GM12878 (cell line): ENCODE data around the gene FGR.

Experiments used
- ASH2L ChIP-seq: fragments of 300-600, 200-600 bp; sonication (generic); IDR thresholded peaks from 2 replicates; pipeline ENCODE4 v1.6.1; 2017; ENCODE audit warnings: low read depth, mild to moderate bottlenecking, borderline replicate concordance
- CTCF ChIP-seq, 3 experiments: IDR thresholded peaks in 2 of 3; conservative IDR thresholded peaks in 1 of 3; 2 replicates each; pipeline ENCODE4 v1.5.1; 2011; ENCODE audit warnings: low read depth in 3 of 3, low read length in 3 of 3, mild to moderate bottlenecking in 3 of 3, control low read depth in 2 of 3, moderate library complexity in 2 of 3, inconsistent platforms in 1 of 3, mixed read lengths in 1 of 3; ENCODE audit not compliant: control insufficient read depth in 2 of 3, insufficient read depth in 1 of 3; ENCODE audit errors: extremely low read depth in 1 of 3
- EP300 ChIP-seq, 2 experiments: fragments of 150-350 bp in 1 of 2; IDR thresholded peaks; 2 replicates each; pipeline ENCODE4 v1.6.1; 2011 to 2012; ENCODE audit warnings: low read depth in 2 of 2, low read length in 2 of 2, borderline replicate concordance in 1 of 2, improper control_type of control experiment in 1 of 2, inconsistent platforms in 1 of 2; ENCODE audit not compliant: control insufficient read depth in 1 of 2
- ETV6 ChIP-seq, 2 experiments: fragments of 450-650 bp in 1 of 2; IDR thresholded peaks in 1 of 2; conservative IDR thresholded peaks in 1 of 2; 2 replicates each; pipeline ENCODE4 v1.6.1; 2014; ENCODE audit warnings: antibody characterized with exemption in 1 of 2, borderline replicate concordance in 1 of 2, low read depth in 1 of 2, mild to moderate bottlenecking in 1 of 2, moderate library complexity in 1 of 2
- HDAC6 ChIP-seq: fragments of 200-600 bp; sonication (generic); IDR thresholded peaks from one replicate; pipeline ENCODE4 v1.8.0; 2017; ENCODE audit warnings: antibody characterized with exemption; ENCODE audit not compliant: unreplicated experiment
- IKZF1 ChIP-seq: fragments of 450-650 bp; conservative IDR thresholded peaks from 2 replicates; pipeline ENCODE4 v1.6.1; 2017; ENCODE audit warnings: antibody characterized with exemption, mild to moderate bottlenecking
- PAX8 ChIP-seq: fragments of 450-650 bp; IDR thresholded peaks from 2 replicates; pipeline ENCODE4 v1.6.1; 2017; ENCODE audit warnings: mild to moderate bottlenecking, moderate library complexity
- RFX5 ChIP-seq: IDR thresholded peaks from 2 replicates; pipeline ENCODE4 v1.6.1; 2011; ENCODE audit warnings: low read depth, low read length, improper control_type of control experiment
- SKIL ChIP-seq: fragments of 450-650 bp; IDR thresholded peaks from 2 replicates; pipeline ENCODE4 v1.6.1; 2017; ENCODE audit warnings: mild to moderate bottlenecking, low read depth, inconsistent platforms; ENCODE audit not compliant: poor library complexity, severe bottlenecking
- SUZ12 ChIP-seq: fragments of 200-600 bp; sonication (generic); IDR thresholded peaks from one replicate; pipeline ENCODE4 v1.6.1; 2018; ENCODE audit warnings: antibody characterized with exemption, mild to moderate bottlenecking; ENCODE audit not compliant: unreplicated experiment
- TAF1 ChIP-seq: IDR thresholded peaks from 2 replicates; pipeline ENCODE4 v1.6.1; 2011; ENCODE audit warnings: mild to moderate bottlenecking, low read depth, low read length, borderline replicate concordance
- USF2 ChIP-seq: IDR thresholded peaks from 2 replicates; pipeline ENCODE4 v1.6.1; 2011; ENCODE audit warnings: low read depth, low read length, improper control_type of control experiment, borderline replicate concordance
- ZNF592 ChIP-seq: fragments of 450-650 bp; IDR thresholded peaks from 2 replicates; pipeline ENCODE4 v1.6.1; 2017; ENCODE audit warnings: mild to moderate bottlenecking, moderate library complexity

- TF ChIP-seq USF2 (no peak), HDAC6 (no peak), ETV6 (conservative IDR thresholded peaks at IDR 0.05 in 1 of 2, IDR thresholded peaks at IDR 0.05 in 1 of 2; ENCODE audit: borderline replicate concordance in 1 of 2, low read depth in 1 of 2) (no peak), TAF1 (no peak), CTCF (IDR thresholded peaks at IDR 0.05 in 2 of 3, conservative IDR thresholded peaks at IDR 0.05 in 1 of 3; ENCODE audit: control insufficient read depth in 2 of 3, extremely low read depth in 1 of 3, insufficient read depth in 1 of 3, low read depth in 3 of 3, low read length in 3 of 3) (no peak), EP300 (IDR thresholded peaks at IDR 0.05; ENCODE audit: borderline replicate concordance in 1 of 2, control insufficient read depth in 1 of 2, low read depth in 2 of 2, low read length in 2 of 2) (no peak), SUZ12 (no peak), ZNF592 (no peak), IKZF1 (no peak), ASH2L (no peak), RFX5 (peak; percentile 67), PAX8 (no peak), SKIL (no peak)
Observed at GRCh38 chr1:27590917-27591508, 44.0 kb downstream of the FGR start.
